Peyer's patch (tissue), 4 donors: ENCODE measurements around the gene OSBPL3.

Experiments used
- CTCF ChIP-seq, 6 experiments: fragments of 450-650 bp in 4 of 6; fragments of 200-600 bp in 2 of 6; sonication (generic) in 1 of 6; IDR thresholded peaks; one replicate each; pipeline ENCODE4 v1.5.1; 2017 to 2019; ENCODE audit warnings: antibody characterized with exemption in 6 of 6, mild to moderate bottlenecking in 3 of 6, moderate library complexity in 1 of 6
- POLR2A ChIP-seq, 2 donors: fragments of 450-650 bp; IDR thresholded peaks; one replicate each; pipeline ENCODE4 v1.5.1; 2017; ENCODE audit warnings: antibody characterized with exemption in 2 of 2, mild to moderate bottlenecking in 2 of 2, moderate library complexity in 2 of 2

GRCh38 chr7:24933298-24933697 is 46.7 kb downstream of the OSBPL3 start:
- TF ChIP-seq CTCF (IDR thresholded peaks at IDR 0.05) (no peak), POLR2A (IDR thresholded peaks at IDR 0.05) (no peak)
